Measurements from ENCODE around the gene PTRHD1. TPM values are rescaled to one million over a fixed set of nuclear protein-coding genes. Genes with fewer than 3 reads are reported as not detected.

The PTRHD1 gene
- total and polyA plus RNA-seq, 2 experiments from 2014 or later: 27.5 to 46.2 TPM

- WGBS, 2 experiments (ENCODE audit: low coverage in 1 of 2, low lambda C conversion rate in 2 of 2, missing lambda C conversion rate in 2 of 2): 82 to 85% methylated on average over 10 to 18 of the region's 18 CpGs
- Histone ChIP-seq H4K20me1 (ENCODE audit: insufficient read depth) (no peaks in the 10 kb centered on the region), H3K79me2 (ENCODE audit: insufficient read depth) (no peaks in the 10 kb centered on the region)
Measured at GRCh38 chr2:24831221-24832072, 38.3 kb upstream of the PTRHD1 start.

GRCh38 chr2:24830786-24831185 lies 37.6 kb upstream of the PTRHD1 start:
- Histone ChIP-seq H3K4me2 (ENCODE audit: unreplicated experiment) (no peak overlapping the region), H2AFZ (no peak overlapping the region), H3K9me2 (ENCODE audit: insufficient read depth) (no peaks in the 10 kb centered on the region), H4K20me1 (ENCODE audit: insufficient read depth) (no peaks in the 10 kb centered on the region), H3K27ac (no peak overlapping the region), H3K79me2 (ENCODE audit: insufficient read depth) (no peaks in the 10 kb centered on the region), H3K4me3 (no peak overlapping the region), H3K36me3 (ENCODE audit: low read depth) (no peaks in the 10 kb centered on the region), H3K9me3 (ENCODE audit: low read depth) (no peaks in the 10 kb centered on the region), H3K4me1 (ENCODE audit: insufficient read depth) (0 out of 2 replicates have a peak, but pooled peaks cover 6% of the 10 kb centered on the region), H3F3A (ENCODE audit: insufficient read depth) (no peaks in the 10 kb centered on the region), H3K27me3 (replicated peaks; ENCODE audit: insufficient read depth) (no peaks in the 10 kb centered on the region), H3K9ac (no peak overlapping the region)
- TF ChIP-seq EZH2phosphoT487 (IDR thresholded peaks at IDR 0.05; ENCODE audit: insufficient read depth, low read depth) (no peak), EZH2 (IDR thresholded peaks at IDR 0.05; ENCODE audit: insufficient read depth, poor library complexity, severe bottlenecking) (no peak)
- DNase-seq: no peak
- 86 to 88% methylated on average over 12 of the region's 12 CpGs for WGBS, 2 experiments (ENCODE audit: low coverage in 1 of 2, low lambda C conversion rate in 2 of 2, missing lambda C conversion rate in 2 of 2)
- in situ Hi-C loops (cut with MboI): loop anchor here (25.0 kb wide), 1 partner anchor 307 kb away; no protein-coding TSS in a partner anchor

More at GRCh38 chr2:24831221-24832072, 38.3 kb upstream of the PTRHD1 start:
- no peaks in the 10 kb centered on the region for H3K27me3 ChIP-seq (replicated peaks; ENCODE audit: insufficient read depth)
- no peaks in the 10 kb centered on the region for H3K9me3 ChIP-seq (ENCODE audit: low read depth)
- no peak for DNase-seq
- no peak overlapping the region for H3K4me3 ChIP-seq
- no peaks in the 10 kb centered on the region for H3F3A ChIP-seq (ENCODE audit: insufficient read depth)
- H3K9me2 ChIP-seq (ENCODE audit: insufficient read depth): no peaks in the 10 kb centered on the region
- H3K36me3 ChIP-seq (ENCODE audit: low read depth): no peaks in the 10 kb centered on the region
- H3K4me1 ChIP-seq (ENCODE audit: insufficient read depth): 0 out of 2 replicates have a peak, but pooled peaks cover 7% of the 10 kb centered on the region
- H3K27ac ChIP-seq: no peak overlapping the region
- TF ChIP-seq EZH2phosphoT487 (IDR thresholded peaks at IDR 0.05; ENCODE audit: insufficient read depth, low read depth) (no peak), EZH2 (IDR thresholded peaks at IDR 0.05; ENCODE audit: insufficient read depth, poor library complexity, severe bottlenecking) (no peak)
- no peak overlapping the region for H3K9ac ChIP-seq
- H2AFZ ChIP-seq: no peak overlapping the region
- in situ Hi-C loops (cut with MboI): loop anchor here (25.0 kb wide), 1 partner anchor 306 kb away; no protein-coding TSS in a partner anchor
- H3K4me2 ChIP-seq (ENCODE audit: unreplicated experiment): no peak overlapping the region

- no peak for TF ChIP-seq EZH2 (IDR thresholded peaks at IDR 0.05; ENCODE audit: insufficient read depth, poor library complexity, severe bottlenecking)
- no peak for TF ChIP-seq EZH2phosphoT487 (IDR thresholded peaks at IDR 0.05; ENCODE audit: insufficient read depth, low read depth)
- in situ Hi-C loops (cut with MboI): loop anchor here (25.0 kb wide), 1 partner anchor 307 kb away; no protein-coding TSS in a partner anchor
- Histone ChIP-seq H3K79me2 (ENCODE audit: insufficient read depth) (no peaks in the 10 kb centered on the region), H3K4me2 (ENCODE audit: unreplicated experiment) (no peak overlapping the region), H3F3A (ENCODE audit: insufficient read depth) (no peaks in the 10 kb centered on the region), H3K9me2 (ENCODE audit: insufficient read depth) (no peaks in the 10 kb centered on the region), H4K20me1 (ENCODE audit: insufficient read depth) (no peaks in the 10 kb centered on the region), H3K36me3 (ENCODE audit: low read depth) (no peaks in the 10 kb centered on the region), H3K9me3 (ENCODE audit: low read depth) (no peaks in the 10 kb centered on the region), H3K27me3 (replicated peaks; ENCODE audit: insufficient read depth) (no peaks in the 10 kb centered on the region), H2AFZ (no peak overlapping the region), H3K27ac (no peak overlapping the region), H3K4me3 (no peak overlapping the region), H3K4me1 (ENCODE audit: insufficient read depth) (0 out of 2 replicates have a peak, but pooled peaks cover 2% of the 10 kb centered on the region), H3K9ac (no peak overlapping the region)
- peak; percentile 25 for DNase-seq
- 97% methylated on average over 5 of the region's 5 CpGs for WGBS, 2 experiments (ENCODE audit: low coverage in 1 of 2, low lambda C conversion rate in 2 of 2, missing lambda C conversion rate in 2 of 2)
Measured at GRCh38 chr2:24830351-24830750, 37.2 kb upstream of the PTRHD1 start.

- in situ Hi-C loops (cut with MboI): loop anchor here (10.0 to 25.0 kb wide), 2 partner anchors 309 to 424 kb away; no protein-coding TSS in a partner anchor
- no peak overlapping the region for H3K9ac ChIP-seq
- H3K79me2 ChIP-seq (ENCODE audit: insufficient read depth): no peaks in the 10 kb centered on the region
- no peak for TF ChIP-seq EZH2phosphoT487 (IDR thresholded peaks at IDR 0.05; ENCODE audit: insufficient read depth, low read depth)
- no peak for TF ChIP-seq EZH2 (IDR thresholded peaks at IDR 0.05; ENCODE audit: insufficient read depth, poor library complexity, severe bottlenecking)
- 84 to 86% methylated on average over 17 of the region's 17 CpGs for WGBS, 2 experiments (ENCODE audit: low coverage in 1 of 2, low lambda C conversion rate in 2 of 2, missing lambda C conversion rate in 2 of 2)
- no peak overlapping the region for H2AFZ ChIP-seq
- H3K9me2 ChIP-seq (ENCODE audit: insufficient read depth): no peaks in the 10 kb centered on the region
- H3K9me3 ChIP-seq (ENCODE audit: low read depth): no peaks in the 10 kb centered on the region
- H3K27ac ChIP-seq: no peak overlapping the region
- no peaks in the 10 kb centered on the region for H3K36me3 ChIP-seq (ENCODE audit: low read depth)
- H3K27me3 ChIP-seq (replicated peaks; ENCODE audit: insufficient read depth): no peaks in the 10 kb centered on the region
- DNase-seq: no peak
- no peak overlapping the region for H3K4me2 ChIP-seq (ENCODE audit: unreplicated experiment)
- H3K4me3 ChIP-seq: no peak overlapping the region
- H4K20me1 ChIP-seq (ENCODE audit: insufficient read depth): no peaks in the 10 kb centered on the region
- no peaks in the 10 kb centered on the region for H3K4me1 ChIP-seq (ENCODE audit: insufficient read depth)
- H3F3A ChIP-seq (ENCODE audit: insufficient read depth): no peaks in the 10 kb centered on the region
Measured at GRCh38 chr2:24828238-24828996, 35.2 kb upstream of the PTRHD1 start.
